Measurements from ENCODE around the gene EIF3K.
"Not testable (repeated sequence)": the region's sequence is repeated elsewhere in the genome, so short reads cannot be mapped to it uniquely, and the experiment has no call there.

Gene EIF3K

DNA sequence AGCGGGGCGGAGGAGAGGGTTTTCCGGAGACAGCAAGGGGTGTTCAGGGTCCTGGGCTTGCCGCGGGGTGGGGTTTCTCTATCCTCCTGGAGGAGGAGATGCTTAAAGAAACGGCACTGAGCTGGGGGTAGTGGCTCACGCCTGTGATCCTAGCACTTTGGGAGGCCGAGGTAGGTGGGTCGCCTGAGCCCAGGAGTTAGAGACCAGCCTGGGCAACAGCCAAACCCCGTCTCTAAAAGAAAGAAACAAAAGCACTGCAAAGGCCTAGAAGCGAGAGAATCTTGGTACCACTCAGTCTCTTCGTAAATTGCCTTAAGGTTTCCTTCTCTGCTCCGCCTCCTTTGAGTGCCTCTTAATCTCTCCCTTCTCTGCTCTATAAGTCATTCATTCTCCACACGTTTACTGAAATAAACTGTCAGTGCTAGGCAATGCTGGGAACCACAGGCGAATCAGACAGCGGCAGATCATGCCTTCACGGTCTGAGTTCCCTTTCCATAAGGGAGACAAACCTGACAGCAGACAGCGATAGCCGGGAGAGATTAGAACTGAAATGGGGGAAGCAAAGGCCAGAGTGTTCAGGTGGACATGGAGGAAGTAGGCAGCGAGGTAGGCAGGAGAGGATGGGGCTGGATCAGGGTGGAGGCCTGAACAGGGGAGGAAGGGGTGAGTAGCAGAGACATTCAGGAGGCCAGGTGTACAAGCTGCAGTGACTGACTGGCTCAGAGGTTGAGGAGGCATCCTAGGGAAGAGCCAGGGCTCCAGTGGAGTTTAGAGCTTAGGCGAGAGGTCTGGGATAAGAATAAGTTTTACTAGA is 580 bp downstream of the EIF3K start:
- peak overlapping the region; percentile 100 for H3K4me3 ChIP-seq (ENCODE audit: low read depth, low read length)
- DNase-seq (ENCODE audit: low read depth) = no peak
- TF ChIP-seq, protein P1, sequence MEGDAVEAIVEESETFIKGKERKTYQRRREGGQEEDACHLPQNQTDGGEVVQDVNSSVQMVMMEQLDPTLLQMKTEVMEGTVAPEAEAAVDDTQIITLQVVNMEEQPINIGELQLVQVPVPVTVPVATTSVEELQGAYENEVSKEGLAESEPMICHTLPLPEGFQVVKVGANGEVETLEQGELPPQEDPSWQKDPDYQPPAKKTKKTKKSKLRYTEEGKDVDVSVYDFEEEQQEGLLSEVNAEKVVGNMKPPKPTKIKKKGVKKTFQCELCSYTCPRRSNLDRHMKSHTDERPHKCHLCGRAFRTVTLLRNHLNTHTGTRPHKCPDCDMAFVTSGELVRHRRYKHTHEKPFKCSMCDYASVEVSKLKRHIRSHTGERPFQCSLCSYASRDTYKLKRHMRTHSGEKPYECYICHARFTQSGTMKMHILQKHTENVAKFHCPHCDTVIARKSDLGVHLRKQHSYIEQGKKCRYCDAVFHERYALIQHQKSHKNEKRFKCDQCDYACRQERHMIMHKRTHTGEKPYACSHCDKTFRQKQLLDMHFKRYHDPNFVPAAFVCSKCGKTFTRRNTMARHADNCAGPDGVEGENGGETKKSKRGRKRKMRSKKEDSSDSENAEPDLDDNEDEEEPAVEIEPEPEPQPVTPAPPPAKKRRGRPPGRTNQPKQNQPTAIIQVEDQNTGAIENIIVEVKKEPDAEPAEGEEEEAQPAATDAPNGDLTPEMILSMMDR (IDR thresholded peaks at IDR 0.05; ENCODE audit: control insufficient read depth, extremely low read depth, insufficient read depth) = no peak

GRCh38 chr19:38624822-38625221 is 5.8 kb downstream of the EIF3K start:
- TF ChIP-seq, protein P1 (IDR thresholded peaks at IDR 0.05; ENCODE audit: control insufficient read depth, extremely low read depth, insufficient read depth) = no peak
- no peak overlapping the region for H3K4me3 ChIP-seq (ENCODE audit: low read depth, low read length)
- DNase-seq (ENCODE audit: low read depth) = no peak

DNA sequence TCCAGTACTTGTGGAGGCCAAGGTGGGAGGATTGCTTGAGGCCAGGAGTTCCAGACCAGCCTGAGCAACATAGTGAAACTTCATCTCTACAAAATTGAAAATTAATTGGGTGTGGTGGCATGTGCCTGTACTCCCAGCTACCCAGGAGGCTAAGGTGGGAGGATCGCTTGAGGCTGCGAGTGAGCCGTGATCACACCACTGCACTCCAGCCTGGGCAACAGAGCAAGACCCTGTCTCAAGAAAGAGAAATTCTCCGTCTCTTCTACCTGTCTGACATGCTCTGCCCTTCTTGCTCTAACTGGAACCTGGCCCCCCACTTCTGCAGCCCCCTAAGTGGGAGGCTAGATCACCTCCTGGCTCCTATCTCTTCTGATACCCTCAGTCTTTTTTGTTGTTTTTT is 7.4 kb downstream of the EIF3K start:
- TF ChIP-seq, protein P1 (IDR thresholded peaks at IDR 0.05; ENCODE audit: control insufficient read depth, extremely low read depth, insufficient read depth) = no peak
- no peak for DNase-seq (ENCODE audit: low read depth)
- no peak overlapping the region for H3K4me3 ChIP-seq (ENCODE audit: low read depth, low read length)

- no peak for DNase-seq (ENCODE audit: low read depth)
- H3K4me3 ChIP-seq (ENCODE audit: low read depth, low read length) = no peak overlapping the region
- TF ChIP-seq, protein P1 (IDR thresholded peaks at IDR 0.05; ENCODE audit: control insufficient read depth, extremely low read depth, insufficient read depth) = no peak
Measured at GRCh38 chr19:38629568-38629967, 10.6 kb downstream of the EIF3K start.

GRCh38 chr19:38631301-38631700 is 12.3 kb downstream of the EIF3K start:
- not testable (repeated sequence) for DNase-seq (ENCODE audit: low read depth); H3K4me3 ChIP-seq (ENCODE audit: low read depth, low read length)

DNA sequence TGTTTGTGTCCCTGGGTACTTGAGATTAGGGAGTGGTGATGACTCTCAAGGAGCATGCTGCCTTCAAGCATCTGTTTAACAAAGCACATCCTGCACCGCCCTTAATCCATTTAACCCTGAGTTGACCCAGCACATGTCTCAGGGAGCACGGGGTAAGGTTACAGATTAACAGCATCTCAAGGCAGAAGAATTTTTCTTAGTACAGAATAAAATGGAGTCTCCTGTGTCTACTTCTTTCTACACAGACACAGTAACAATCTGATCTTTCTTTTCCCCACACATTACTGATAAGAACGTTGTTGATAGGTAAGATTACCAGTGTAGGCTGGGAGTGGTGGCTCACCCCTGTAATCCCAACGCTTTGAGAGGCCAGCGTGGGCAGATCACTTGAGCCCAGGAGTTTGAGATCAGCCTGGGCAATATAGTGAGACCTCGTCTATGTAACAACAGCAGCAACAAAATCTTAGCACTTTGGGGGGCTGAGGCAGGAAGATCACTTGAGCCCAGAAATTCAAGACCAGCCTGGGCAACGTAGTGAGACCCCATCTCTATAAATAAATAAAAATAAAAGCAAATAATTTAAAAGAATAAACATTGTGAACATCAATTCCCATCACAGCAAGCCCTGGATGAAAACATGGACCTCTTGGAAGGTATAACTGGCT is 13.0 kb downstream of the EIF3K start:
- not testable (repeated sequence) for H3K4me3 ChIP-seq (ENCODE audit: low read depth, low read length); DNase-seq (ENCODE audit: low read depth)

- H3K4me3 ChIP-seq (ENCODE audit: low read depth, low read length) = no peak overlapping the region
- TF ChIP-seq, protein P1 (IDR thresholded peaks at IDR 0.05; ENCODE audit: control insufficient read depth, extremely low read depth, insufficient read depth) = no peak
- no peak for DNase-seq (ENCODE audit: low read depth)
Measured at GRCh38 chr19:38632476-38633213, 13.7 kb downstream of the EIF3K start.
